Ovary (tissue), 9 donors: ENCODE results near the gene DCAF11. TPM values are rescaled to one million over a fixed set of nuclear protein-coding genes. Genes with fewer than 3 reads are reported as not detected.

Source experiments
- DNase-seq, 5 donors: peaks; one replicate each; pipeline ENCODE4 v3.0.0-alpha.2; 2019 to 2020
- H3K27ac ChIP-seq, 2 donors: fragments of 200-600 bp; one replicate each; pipeline versions ENCODE4 v1.5.1 to v1.8.0; 2019 to 2022
- H3K27me3 ChIP-seq: fragments of 200-600 bp; one replicate; pipeline ENCODE4 v1.8.0; 2022
- H3K36me3 ChIP-seq: fragments of 200-600 bp; sonication (generic); one replicate; pipeline ENCODE4 v1.5.1; 2019
- H3K4me1 ChIP-seq: one replicate; pipeline ENCODE4 v1.8.1; 2013; ENCODE audit warnings: mild to moderate bottlenecking, moderate library complexity; ENCODE audit not compliant: insufficient read depth
- H3K4me3 ChIP-seq: fragments of 200-600 bp; sonication (generic); one replicate; pipeline ENCODE4 v1.5.1; 2017
- H3K9me3 ChIP-seq, 2 donors: fragments of 200-600 bp in 1 of 2; sonication (generic) in 1 of 2; one replicate each; pipeline versions ENCODE4 v1.5.1 to v1.8.1; 2013 to 2019; ENCODE audit warnings: mild to moderate bottlenecking in 1 of 2, moderate library complexity in 1 of 2
- CTCF ChIP-seq, 3 donors: fragments of 450-650 bp in 2 of 3; fragments of 200-600 bp in 1 of 3; IDR thresholded peaks; one replicate each; pipeline versions ENCODE4 v1.5.1 to v1.8.0; 2016 to 2022; ENCODE audit warnings: antibody characterized with exemption in 3 of 3, mild to moderate bottlenecking in 1 of 3
- EP300 ChIP-seq: sonication (generic); formaldehyde crosslinking; IDR thresholded peaks from one replicate; pipeline ENCODE4 v1.6.1; 2017; ENCODE audit warnings: antibody characterized with exemption
- POLR2A ChIP-seq: fragments of 450-650 bp; IDR thresholded peaks from one replicate; pipeline ENCODE4 v1.6.1; 2017; ENCODE audit warnings: antibody characterized with exemption, mild to moderate bottlenecking, moderate library complexity
- WGBS, 3 donors: extraction: QIAGEN DNeasy Blood & Tissue Kit in 1 of 3; methylation state at CpG; one replicate each; pipeline versions ENCODE4 v1.1.5 to v1.1.7; 2013 to 2017; 5-methylcytosine and 5-hydroxymethylcytosine counted together
- intact Hi-C, 4 donors: fragments of 100-400 bp; cut with DNase I; formaldehyde crosslinking; loops; one replicate each; pipeline versions ENCODE4 v1.11.0 to v1.15.1; 2022 to 2023
- polyA plus RNA-seq, 2 donors: library from polyadenylated mRNA; stranded (reverse); fragments of 200-250 nt in 1 of 2; fragments of 350-450 nt in 1 of 2; fragmentation: Illumina TruSeq in 1 of 2; extraction: RNeasy Lipid Tissue Mini Kit (QIAGEN cat#74804) in 1 of 2; gene quantifications; one replicate each; pipeline ENCODE4 v1.2.3, GENCODE V29; 2013 to 2014
- total RNA-seq, 7 donors: library from RNA; depleted of rRNA in 2 of 7; stranded (reverse); fragments of >200 nt in 2 of 7; fragmentation: NEBNext Ultra II Directional in 3 of 7; extraction: Animal tissue kit (Norgen Biotek cat#: 25700) in 3 of 7; gene quantifications; one replicate each; pipeline versions ENCODE4 v1.1.0 to v1.2.4, GENCODE V29; 2016 to 2023
- donor health status: DM: no; HTN: no; CAD: no; lungs with moderate emphysema.
- donor health status: DM: no; HTN: no; CAD: no.
- donor health status: Bipolar disorder and iron deficiency.
- donor health status: DM: yes; HTN: yes; CAD: no.
- donor health status: DM: no; HTN: no; CAD: no.
- donor health status: DM: yes; HTN: yes; CAD: no.

DCAF11 gene
- total and polyA plus RNA-seq, 9 donors: 34.7 to 71.4 (median 51.5) TPM

GRCh38 chr14:24164518-24164991, 50.0 kb downstream of the DCAF11 start:
- 83 to 86% (median 85%) methylated on average over 12 to 14 of the region's 14 CpGs for WGBS, 3 donors
- TF ChIP-seq CTCF (IDR thresholded peaks at IDR 0.05) (no peak), POLR2A (no peak), EP300 (no peak)
- no peak overlapping the region for H3K4me3 ChIP-seq
- H3K27ac ChIP-seq: no peak overlapping the region
- no peak for DNase-seq
- H3K27me3 ChIP-seq: no peaks in the 10 kb centered on the region
- peaks cover 8% of the 10 kb centered on the region for H3K4me1 ChIP-seq
- intact Hi-C loops: loop anchor here in 1 of 4 donors (5.0 kb wide), 1 partner anchor 107 kb away; no protein-coding TSS in a partner anchor
- H3K9me3 ChIP-seq: no peaks in the 10 kb centered on the region
- no peaks in the 10 kb centered on the region for H3K36me3 ChIP-seq

- WGBS, 3 donors: 86 to 90% (median 88%) methylated on average over 5 of the region's 5 CpGs
- H3K36me3 ChIP-seq: no peaks in the 10 kb centered on the region
- TF ChIP-seq POLR2A: no peak
- no peak for TF ChIP-seq CTCF (IDR thresholded peaks at IDR 0.05)
- no peak for TF ChIP-seq EP300
- peaks cover 8% of the 10 kb centered on the region for H3K4me1 ChIP-seq
- H3K9me3 ChIP-seq: no peaks in the 10 kb centered on the region
- no peak overlapping the region for H3K27ac ChIP-seq
- intact Hi-C loops: no loop called here
- no peak for DNase-seq
- no peaks in the 10 kb centered on the region for H3K27me3 ChIP-seq
- H3K4me3 ChIP-seq: no peak overlapping the region
Observed at GRCh38 chr14:24165785-24166184, 51.2 kb downstream of the DCAF11 start.

GRCh38 chr14:24167469-24168114, 53.0 kb downstream of the DCAF11 start:
- Histone ChIP-seq H3K4me1 (peaks cover 16% of the 10 kb centered on the region), H3K36me3 (no peaks in the 10 kb centered on the region), H3K27me3 (no peaks in the 10 kb centered on the region), H3K27ac (no peak overlapping the region), H3K9me3 (no peaks in the 10 kb centered on the region), H3K4me3 (no peak overlapping the region)
- DNase-seq: no peak
- intact Hi-C loops: no loop called here
- TF ChIP-seq CTCF (IDR thresholded peaks at IDR 0.05) (no peak), POLR2A (no peak), EP300 (no peak)
- WGBS, 3 donors: 69 to 85% (median 77%) methylated on average over 3 of the region's 3 CpGs

- WGBS, 3 donors: 9 to 14% (median 10%) methylated on average over 62 to 63 of the region's 63 CpGs
- H3K4me1 ChIP-seq: peaks cover 8% of the 10 kb centered on the region
- no peak within 1 kb of the TSS for H3K27ac ChIP-seq
Observed at GRCh38 chr14:24171422-24172260, 57.1 kb downstream of the DCAF11 start, which contains the start of gene REC8. Gene REC8, plus strand, starts transcription at chr14:24172080. Its CDS starts 473 bp downstream, at chr14:24172553.

More at GRCh38 chr14:24171422-24172260, 57.1 kb downstream of the DCAF11 start, which contains the start of gene REC8:
- no peaks in the 10 kb centered on the region for H3K36me3 ChIP-seq
- H3K4me3 ChIP-seq: peak within 1 kb of the TSS; percentile 17
- DNase-seq: peak; percentile 45 to 85 (median 67)
- H3K27me3 ChIP-seq: no peaks in the 10 kb centered on the region
- H3K9me3 ChIP-seq: no peaks in the 10 kb centered on the region
- TF ChIP-seq EP300 (no peak), CTCF (IDR thresholded peaks at IDR 0.05) (no peak), POLR2A (no peak)
- intact Hi-C loops: no loop called here
